Measurements from ENCODE around the gene TMEM187. TPM values are rescaled to one million over a fixed set of nuclear protein-coding genes. Genes with fewer than 3 reads are reported as not detected.
A peak's percentile ranks its signal among the peaks of the same experiment; 100 is the strongest.

Gene TMEM187
- total and polyA plus RNA-seq, 4 experiments from 2014 or later, result 10.4 to 23.8 (median 13.8) TPM

- no peaks in the 10 kb centered on the region for H3K27me3 ChIP-seq (ENCODE audit: insufficient read depth, low read length)
- H3K36me3 ChIP-seq (ENCODE audit: insufficient read depth, low read length), result peaks cover 30% of the 10 kb centered on the region
- no peak overlapping the region for H3K4me3 Mint-ChIP-seq
- no peak overlapping the region for H3K4me3 ChIP-seq (ENCODE audit: low read length in 2 of 2)
- H3K4me1 Mint-ChIP-seq, result peaks cover 5 to 17% (median 8%) of the 10 kb centered on the region in 4 donors
- H3K36me3 Mint-ChIP-seq, result peaks cover 21 to 23% of the 10 kb centered on the region in 2 donors
- H3K27ac ChIP-seq (ENCODE audit: low read depth, low read length), result no peak overlapping the region
- DNase-seq, result peak in 1 of 5 donors; percentile 29
- peaks cover 17% of the 10 kb centered on the region for H3K4me1 ChIP-seq (ENCODE audit: insufficient read depth, low read length)
- H3K9me3 Mint-ChIP-seq, result peaks cover 0 to 2% (median 0%) of the 10 kb centered on the region in 8 donors
- POLR2A ChIA-PET (ENCODE audit: partially characterized antibody), result interaction anchor here (0.9 to 21.2 kb wide), 5 partner anchors 17 to 130 kb away, joined by 3 to 447 read pairs (median 4); partner anchors contain the start of genes ARHGAP4, HCFC1 and NAA10
- intact Hi-C loops (cut with micrococcal nuclease), result loop anchor here (5.0 kb wide), 1 partner anchor 42 kb away; no protein-coding TSS in a partner anchor
- CTCF ChIA-PET (ENCODE audit: partially characterized antibody), result interaction anchor here (2.3 to 10.4 kb wide), 6 partner anchors 20 to 186 kb away, joined by 12 to 290 read pairs (median 24); partner anchors contain the start of genes ARHGAP4, HCFC1, NAA10 and PLXNB3
- no peaks in the 10 kb centered on the region for H3K27me3 Mint-ChIP-seq
- no peaks in the 10 kb centered on the region for H3K9me3 ChIP-seq (ENCODE audit: control insufficient read depth in 1 of 2, low read length in 2 of 2)
- H3K27ac Mint-ChIP-seq, result peak overlapping the region in 2 of 7 donors; percentile 75 to 77
Observed at GRCh38 chrX:153948847-153949805, 23.4 kb upstream of the TMEM187 start.

GRCh38 chrX:153950127-153950526 is 22.4 kb upstream of the TMEM187 start:
- peaks cover 30% of the 10 kb centered on the region for H3K36me3 ChIP-seq (ENCODE audit: insufficient read depth, low read length)
- intact Hi-C loops (cut with micrococcal nuclease), result loop anchor here (5.0 kb wide), 1 partner anchor 263 kb away; the partner anchor contains the start of gene SLC6A8
- peak overlapping the region in 1 of 7 donors; percentile 18 for H3K27ac Mint-ChIP-seq

GRCh38 chrX:153951683-153952372 is 20.7 kb upstream of the TMEM187 start:
- Mint-ChIP-seq H3K27me3 (no peaks in the 10 kb centered on the region), H3K9me3 (peaks cover 0 to 8% (median 0%) of the 10 kb centered on the region in 8 donors), H3K36me3 (peaks cover 37 to 40% of the 10 kb centered on the region in 2 donors), H3K4me1 (peaks cover 5 to 14% (median 7%) of the 10 kb centered on the region in 4 donors), H3K4me3 (no peak overlapping the region), H3K27ac (no peak overlapping the region)
- POLR2A ChIA-PET (ENCODE audit: partially characterized antibody), result interaction anchor here (1.2 to 21.2 kb wide), 2 partner anchors 15 to 25 kb away, joined by 4 to 447 read pairs; partner anchors contain the start of genes ARHGAP4 and NAA10
- no peak overlapping the region for H3K27ac ChIP-seq (ENCODE audit: low read depth, low read length)
- H3K9me3 ChIP-seq (ENCODE audit: control insufficient read depth in 1 of 2, low read length in 2 of 2), result no peaks in the 10 kb centered on the region
- intact Hi-C loops (cut with micrococcal nuclease), result loop anchor here (5.0 kb wide), 1 partner anchor 265 kb away; the partner anchor contains the start of gene SLC6A8
- H3K4me1 ChIP-seq (ENCODE audit: insufficient read depth, low read length), result peaks cover 9% of the 10 kb centered on the region
- no peak overlapping the region for H3K4me3 ChIP-seq (ENCODE audit: low read length in 2 of 2)
- no peaks in the 10 kb centered on the region for H3K27me3 ChIP-seq (ENCODE audit: insufficient read depth, low read length)
- DNase-seq, result peak in 1 of 5 donors; percentile 28
- H3K36me3 ChIP-seq (ENCODE audit: insufficient read depth, low read length), result peaks cover 33% of the 10 kb centered on the region
- CTCF ChIA-PET (ENCODE audit: partially characterized antibody), result interaction anchor here (0.9 to 4.7 kb wide), 6 partner anchors 16 to 342 kb away, joined by 3 to 19 read pairs (median 4); partner anchors contain the start of gene PLXNB3

More at GRCh38 chrX:153950127-153950526, 22.4 kb upstream of the TMEM187 start:
- Histone ChIP-seq H3K27ac (ENCODE audit: low read depth, low read length) (no peak overlapping the region), H3K9me3 (ENCODE audit: control insufficient read depth in 1 of 2, low read length in 2 of 2) (no peaks in the 10 kb centered on the region), H3K4me1 (ENCODE audit: insufficient read depth, low read length) (peaks cover 10% of the 10 kb centered on the region), H3K4me3 (ENCODE audit: low read length in 2 of 2) (no peak overlapping the region), H3K27me3 (ENCODE audit: insufficient read depth, low read length) (no peaks in the 10 kb centered on the region)
- no peak for DNase-seq
- H3K9me3 Mint-ChIP-seq, result peaks cover 0 to 2% (median 0%) of the 10 kb centered on the region in 8 donors
- H3K4me3 Mint-ChIP-seq, result no peak overlapping the region
- POLR2A ChIA-PET (ENCODE audit: partially characterized antibody), result interaction anchor here (0.9 to 21.2 kb wide), 2 partner anchors 23 to 131 kb away, joined by 4 to 447 read pairs; partner anchors contain the start of genes ARHGAP4 and NAA10
- H3K27me3 Mint-ChIP-seq, result no peaks in the 10 kb centered on the region
- peaks cover 24 to 30% of the 10 kb centered on the region in 2 donors for H3K36me3 Mint-ChIP-seq
- CTCF ChIA-PET (ENCODE audit: partially characterized antibody), result interaction anchor here (1.0 to 10.4 kb wide), 5 partner anchors 18 to 187 kb away, joined by 3 to 290 read pairs (median 4); partner anchors contain the start of genes ARHGAP4, AVPR2, NAA10 and PLXNB3
- H3K4me1 Mint-ChIP-seq, result peaks cover 5 to 14% (median 8%) of the 10 kb centered on the region in 4 donors

- Mint-ChIP-seq H3K4me3 (no peak overlapping the region), H3K36me3 (peaks cover 39 to 44% of the 10 kb centered on the region in 2 donors), H3K4me1 (peaks cover under 1 to 8% (median 3%) of the 10 kb centered on the region in 4 donors), H3K27ac (peak overlapping the region in 1 of 7 donors; percentile 35), H3K9me3 (peaks cover 0 to 8% (median 0%) of the 10 kb centered on the region in 8 donors), H3K27me3 (no peaks in the 10 kb centered on the region)
- intact Hi-C loops (cut with micrococcal nuclease), result loop anchor here (1.0 to 5.0 kb wide), 2 partner anchors 188 to 265 kb away; partner anchors contain the start of genes PLXNB3 and SLC6A8
- peak in 1 of 5 donors; percentile 8 for DNase-seq
- CTCF ChIA-PET (ENCODE audit: partially characterized antibody), result interaction anchor here (0.9 to 4.7 kb wide), 6 partner anchors 15 to 343 kb away, joined by 3 to 19 read pairs (median 4); partner anchors contain the start of gene PLXNB3
- H3K4me3 ChIP-seq (ENCODE audit: low read length in 2 of 2), result no peak overlapping the region
- H3K27me3 ChIP-seq (ENCODE audit: insufficient read depth, low read length), result no peaks in the 10 kb centered on the region
- POLR2A ChIA-PET (ENCODE audit: partially characterized antibody), result interaction anchor here (1.2 to 21.2 kb wide), 2 partner anchors 14 to 25 kb away, joined by 4 to 447 read pairs; partner anchors contain the start of genes ARHGAP4 and NAA10
- peaks cover 40% of the 10 kb centered on the region for H3K36me3 ChIP-seq (ENCODE audit: insufficient read depth, low read length)
- H3K27ac ChIP-seq (ENCODE audit: low read depth, low read length), result no peak overlapping the region
- H3K9me3 ChIP-seq (ENCODE audit: control insufficient read depth in 1 of 2, low read length in 2 of 2), result no peaks in the 10 kb centered on the region
- peaks cover 4% of the 10 kb centered on the region for H3K4me1 ChIP-seq (ENCODE audit: insufficient read depth, low read length)
Observed at GRCh38 chrX:153952373-153953026, 20.1 kb upstream of the TMEM187 start.

GRCh38 chrX:153953342-153953830 is 19.2 kb upstream of the TMEM187 start:
- Histone ChIP-seq H3K4me1 (ENCODE audit: insufficient read depth, low read length) (peaks cover 4% of the 10 kb centered on the region), H3K36me3 (ENCODE audit: insufficient read depth, low read length) (peaks cover 48% of the 10 kb centered on the region), H3K9me3 (ENCODE audit: control insufficient read depth in 1 of 2, low read length in 2 of 2) (no peaks in the 10 kb centered on the region), H3K4me3 (ENCODE audit: low read length in 2 of 2) (no peak overlapping the region), H3K27me3 (ENCODE audit: insufficient read depth, low read length) (no peaks in the 10 kb centered on the region), H3K27ac (ENCODE audit: low read depth, low read length) (peak overlapping the region; percentile 31)
- H3K27ac Mint-ChIP-seq, result peak overlapping the region in 6 of 7 donors; percentile 57 to 84 (median 74)
- peak; percentile 76 to 82 (median 78) for DNase-seq
- CTCF ChIA-PET (ENCODE audit: partially characterized antibody), result interaction anchor here (1.1 to 4.7 kb wide), 4 partner anchors 14 to 190 kb away, joined by 3 to 19 read pairs (median 8); partner anchors contain the start of gene PLXNB3
- intact Hi-C loops (cut with micrococcal nuclease), result loop anchor here (1.0 to 5.0 kb wide), 2 partner anchors 189 to 266 kb away; partner anchors contain the start of genes PLXNB3 and SLC6A8
- H3K9me3 Mint-ChIP-seq, result peaks cover 0 to 8% (median 0%) of the 10 kb centered on the region in 8 donors
- peaks cover 0 to 7% (median 2%) of the 10 kb centered on the region in 4 donors for H3K4me1 Mint-ChIP-seq
- peaks cover 43 to 46% of the 10 kb centered on the region in 2 donors for H3K36me3 Mint-ChIP-seq
- POLR2A ChIA-PET (ENCODE audit: partially characterized antibody), result interaction anchor here (1.2 to 21.2 kb wide), 2 partner anchors 13 to 26 kb away, joined by 4 to 447 read pairs; partner anchors contain the start of genes ARHGAP4 and NAA10
- peak overlapping the region in 1 of 8 donors; percentile 43 for H3K4me3 Mint-ChIP-seq
- no peaks in the 10 kb centered on the region for H3K27me3 Mint-ChIP-seq
